Heart left ventricle (tissue), 13 donors: ENCODE measurements around the gene MAGEL2.

Source experiments
- POLR2A ChIP-seq, 2 donors: fragments of 450-650 bp; IDR thresholded peaks; one replicate each; pipeline ENCODE4 v1.6.1; 2017; ENCODE audit warnings: antibody characterized with exemption in 2 of 2, mild to moderate bottlenecking in 2 of 2, moderate library complexity in 2 of 2
- TF ChIP-seq, protein P1 (sequence below), 12 donors: fragments of 200-600 bp; sonication (generic) in 4 of 12; IDR thresholded peaks; one replicate each; pipeline versions ENCODE4 v1.5.0 to v1.8.0; 2018 to 2022; ENCODE audit warnings: antibody characterized with exemption in 12 of 12, mild to moderate bottlenecking in 5 of 12
- donor health status: ischemic (EF 13 %, LVEDD 7.1; RV severe dilation, severe dysfunction).
- donor health status: DM: no; HTN: yes; CAD: no.
- donor health status: DM: no; HTN: no; CAD: no.
- donor health status: ischemic (EF 25% LVEDD 6.9; RV normal size, moderate dysfunction).
- donor health status: ischemic (EF 25% LVEDD 5.7; RV mildly dilated, moderate dysfunction).
- donor health status: ischemic (EF 35%, LVEDD 5.7; RV mildly dilated, moderate dysfunction).
- donor health status: nonischemic (EF 11% LVEDD 7.7; RV severe dilation, severe dysfunction).
- donor health status: DM: yes; HTN: yes; CAD: no.
- donor health status: PGD.
- donor health status: ischemic (EF 29% LVEDD 5.4; RV normal size, mild dysfunction).
- donor health status: nonischemic (EF 23%, LVEDD 6.1; RV moderate dilation, normal function).

DNA sequence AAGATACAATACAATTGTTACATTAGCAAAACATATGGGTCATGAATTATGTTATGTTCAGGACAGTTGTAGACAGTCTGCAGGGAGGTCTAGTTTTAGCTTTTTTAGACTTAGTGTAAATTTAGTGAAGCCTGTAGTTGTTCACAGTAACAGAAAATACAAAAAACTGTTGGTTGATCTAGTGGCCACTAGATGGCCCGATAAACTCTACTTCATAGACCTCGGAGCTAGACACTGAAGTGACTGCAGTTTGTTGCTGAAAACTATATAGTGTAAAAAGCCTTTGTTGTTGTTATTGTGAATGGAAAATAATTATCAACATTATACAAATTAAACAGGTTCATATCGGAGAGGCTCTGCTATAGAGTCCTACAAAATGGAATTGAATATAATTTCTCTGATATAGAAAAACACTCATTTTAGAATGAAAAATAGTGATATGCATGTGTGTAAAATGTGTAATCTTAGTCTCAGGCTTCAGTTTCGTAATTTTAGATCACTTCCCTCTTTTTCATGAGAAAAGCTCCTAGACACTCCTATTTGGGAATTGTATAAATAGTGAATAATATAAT, 18.3 kb downstream of the MAGEL2 start:
- TF ChIP-seq, protein P1, sequence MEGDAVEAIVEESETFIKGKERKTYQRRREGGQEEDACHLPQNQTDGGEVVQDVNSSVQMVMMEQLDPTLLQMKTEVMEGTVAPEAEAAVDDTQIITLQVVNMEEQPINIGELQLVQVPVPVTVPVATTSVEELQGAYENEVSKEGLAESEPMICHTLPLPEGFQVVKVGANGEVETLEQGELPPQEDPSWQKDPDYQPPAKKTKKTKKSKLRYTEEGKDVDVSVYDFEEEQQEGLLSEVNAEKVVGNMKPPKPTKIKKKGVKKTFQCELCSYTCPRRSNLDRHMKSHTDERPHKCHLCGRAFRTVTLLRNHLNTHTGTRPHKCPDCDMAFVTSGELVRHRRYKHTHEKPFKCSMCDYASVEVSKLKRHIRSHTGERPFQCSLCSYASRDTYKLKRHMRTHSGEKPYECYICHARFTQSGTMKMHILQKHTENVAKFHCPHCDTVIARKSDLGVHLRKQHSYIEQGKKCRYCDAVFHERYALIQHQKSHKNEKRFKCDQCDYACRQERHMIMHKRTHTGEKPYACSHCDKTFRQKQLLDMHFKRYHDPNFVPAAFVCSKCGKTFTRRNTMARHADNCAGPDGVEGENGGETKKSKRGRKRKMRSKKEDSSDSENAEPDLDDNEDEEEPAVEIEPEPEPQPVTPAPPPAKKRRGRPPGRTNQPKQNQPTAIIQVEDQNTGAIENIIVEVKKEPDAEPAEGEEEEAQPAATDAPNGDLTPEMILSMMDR (IDR thresholded peaks at IDR 0.05), result peak in 10 of 12 donors; percentile 6 to 51 (median 30)
- no peak for TF ChIP-seq POLR2A (IDR thresholded peaks at IDR 0.05)
